Smooth muscle cell (in vitro differentiated cells): ENCODE measurements around the gene ADAM10. TPM values are rescaled to one million over a fixed set of nuclear protein-coding genes. Genes with fewer than 3 reads are reported as not detected.

Experiments
- DNase-seq: peaks from one replicate; lab custom pipeline; 2025; ENCODE audit not compliant: unreplicated experiment; lab: John Stamatoyannopoulos, UW
- H2AFZ ChIP-seq: fragments of 200-600 bp; sonication (generic); 2 replicates; pipeline ENCODE4 v1.6.0; 2016; ENCODE audit warnings: antibody characterized with exemption, low read depth, mild to moderate bottlenecking
- H3F3A ChIP-seq: fragments of 200-600 bp; sonication (generic); 2 replicates; pipeline ENCODE4 v1.6.0; 2017; ENCODE audit warnings: antibody characterized with exemption, low read depth
- H3K27ac ChIP-seq: fragments of 200-600 bp; sonication (generic); 2 replicates; pipeline ENCODE4 v1.5.1; 2016; ENCODE audit warnings: low read depth, mild to moderate bottlenecking
- H3K27me3 ChIP-seq: fragments of 200-600 bp; sonication (generic); 2 replicates; pipeline ENCODE4 v1.6.1; 2016; ENCODE audit warnings: low read depth, mild to moderate bottlenecking
- H3K36me3 ChIP-seq: fragments of 200-600 bp; sonication (generic); 2 replicates; pipeline ENCODE4 v1.5.1; 2016; ENCODE audit warnings: low read depth
- H3K4me1 ChIP-seq: fragments of 200-600 bp; sonication (generic); 2 replicates; pipeline ENCODE4 v1.5.1; 2016; ENCODE audit warnings: low read depth
- H3K4me2 ChIP-seq: fragments of 200-600 bp; sonication (generic); 2 replicates; pipeline ENCODE4 v1.6.0; 2016; ENCODE audit warnings: mild to moderate bottlenecking
- H3K4me3 ChIP-seq: fragments of 200-600 bp; sonication (generic); 2 replicates; pipeline ENCODE4 v1.5.1; 2016; ENCODE audit warnings: mild to moderate bottlenecking
- H3K79me2 ChIP-seq: fragments of 200-600 bp; sonication (generic); 2 replicates; pipeline ENCODE4 v1.6.0; 2016; ENCODE audit warnings: low read depth, mild to moderate bottlenecking
- H3K9ac ChIP-seq: fragments of 200-600 bp; sonication (generic); 2 replicates; pipeline ENCODE4 v1.6.0; 2016; ENCODE audit warnings: low read depth
- H3K9me3 ChIP-seq: fragments of 200-600 bp; sonication (generic); replicated peaks from 2 replicates; pipeline ENCODE4 v1.5.1; 2016; ENCODE audit warnings: low read depth
- H4K20me1 ChIP-seq: fragments of 200-600 bp; sonication (generic); 2 replicates; pipeline ENCODE4 v1.6.0; 2016; ENCODE audit warnings: low read depth
- CTCF ChIP-seq: fragments of 200-600 bp; sonication (generic); IDR thresholded peaks from 2 replicates; pipeline ENCODE4 v1.5.1; 2017; ENCODE audit warnings: borderline replicate concordance, mild to moderate bottlenecking, antibody characterized with exemption; ENCODE audit not compliant: insufficient read depth, poor library complexity, severe bottlenecking
- WGBS: methylation state at CpG from one replicate; pipeline ENCODE4 v1.1.7; 2016; ENCODE audit warnings: low lambda C conversion rate; 5-methylcytosine and 5-hydroxymethylcytosine counted together
- polyA plus RNA-seq: library from polyadenylated mRNA; unstranded; fragments of >200 nt; fragmentation: Nextera tagmentation; extraction: Ambion mirVana; gene quantifications from 2 replicates; pipeline ENCODE4 v1.2.1, GENCODE V29; 2016
- total RNA-seq: library from RNA; depleted of rRNA; stranded (reverse); fragments of >200 nt; gene quantifications from 2 replicates; pipeline ENCODE4 v1.2.3, GENCODE V29; 2014

Gene ADAM10
- total and polyA plus RNA-seq, 2 experiments from 2014 or later: 168 to 200 TPM

- no peaks in the 10 kb centered on the region for H3K27me3 ChIP-seq
- H3K36me3 ChIP-seq: no peaks in the 10 kb centered on the region
- H3K9me3 ChIP-seq: no peaks in the 10 kb centered on the region
- H3K27ac ChIP-seq: no peak overlapping the region
- H3K4me3 ChIP-seq: no peak overlapping the region
- no peak overlapping the region for H3K9ac ChIP-seq
- H3K4me2 ChIP-seq: no peak overlapping the region
- H4K20me1 ChIP-seq: no peaks in the 10 kb centered on the region
- no peaks in the 10 kb centered on the region for H3K79me2 ChIP-seq
- no peak for TF ChIP-seq CTCF
- H3F3A ChIP-seq: no peaks in the 10 kb centered on the region
- DNase-seq: no peak
- 83% methylated on average over 2 of the region's 2 CpGs for WGBS
- no peaks in the 10 kb centered on the region for H3K4me1 ChIP-seq
- H2AFZ ChIP-seq: no peak overlapping the region
These were observed 181.3 kb downstream of the ADAM10 start for GRCh38 chr15:58568157-58568571.

GRCh38 chr15:58566029-58566428 lies 183.5 kb downstream of the ADAM10 start:
- no peaks in the 10 kb centered on the region for H3K79me2 ChIP-seq
- no peaks in the 10 kb centered on the region for H3K9me3 ChIP-seq
- H2AFZ ChIP-seq: no peak overlapping the region
- no peaks in the 10 kb centered on the region for H3K27me3 ChIP-seq
- DNase-seq: no peak
- H3K27ac ChIP-seq: no peak overlapping the region
- no peak overlapping the region for H3K4me3 ChIP-seq
- no peak for TF ChIP-seq CTCF
- 74% methylated on average over 6 of the region's 6 CpGs for WGBS
- no peak overlapping the region for H3K4me2 ChIP-seq
- no peaks in the 10 kb centered on the region for H3K36me3 ChIP-seq
- H3K9ac ChIP-seq: no peak overlapping the region
- H4K20me1 ChIP-seq: no peaks in the 10 kb centered on the region
- H3K4me1 ChIP-seq: no peaks in the 10 kb centered on the region
- no peaks in the 10 kb centered on the region for H3F3A ChIP-seq

GRCh38 chr15:58565619-58566018 lies 183.9 kb downstream of the ADAM10 start:
- Histone ChIP-seq H3K27me3 (no peaks in the 10 kb centered on the region), H3K4me1 (no peaks in the 10 kb centered on the region), H3K36me3 (no peaks in the 10 kb centered on the region), H3K9me3 (no peaks in the 10 kb centered on the region), H3K4me3 (no peak overlapping the region), H3K27ac (no peak overlapping the region), H2AFZ (no peak overlapping the region), H3K79me2 (no peaks in the 10 kb centered on the region), H3K4me2 (no peak overlapping the region), H4K20me1 (no peaks in the 10 kb centered on the region), H3K9ac (no peak overlapping the region), H3F3A (no peaks in the 10 kb centered on the region)
- DNase-seq: no peak
- TF ChIP-seq CTCF: no peak
- 70% methylated on average over 4 of the region's 4 CpGs for WGBS

- H2AFZ ChIP-seq: no peak overlapping the region
- H3K9me3 ChIP-seq: no peaks in the 10 kb centered on the region
- WGBS: 88% methylated on average over 5 of the region's 6 CpGs
- TF ChIP-seq CTCF: no peak
- H3K27ac ChIP-seq: no peak overlapping the region
- no peak overlapping the region for H3K9ac ChIP-seq
- H3K27me3 ChIP-seq: no peaks in the 10 kb centered on the region
- no peaks in the 10 kb centered on the region for H3K36me3 ChIP-seq
- no peaks in the 10 kb centered on the region for H4K20me1 ChIP-seq
- no peak for DNase-seq
- H3F3A ChIP-seq: no peaks in the 10 kb centered on the region
- no peak overlapping the region for H3K4me3 ChIP-seq
- H3K79me2 ChIP-seq: no peaks in the 10 kb centered on the region
- no peak overlapping the region for H3K4me2 ChIP-seq
- no peaks in the 10 kb centered on the region for H3K4me1 ChIP-seq
These were observed 184.5 kb downstream of the ADAM10 start for GRCh38 chr15:58564981-58565380.
